Omental fat pad (tissue), 4 donors: ENCODE results near the gene SYTL2. TPM values are rescaled to one million over a fixed set of nuclear protein-coding genes. Genes with fewer than 3 reads are reported as not detected.

ENCODE experiments used
- ATAC-seq: fragments of 150-250 bp; one replicate; pipeline ENCODE4 v1.9.1; 2016; ENCODE audit warnings: mild to moderate bottlenecking, moderate library complexity; ENCODE audit not compliant: low FRiP score
- DNase-seq: peaks from one replicate; pipeline ENCODE4 v3.0.0-alpha.2; 2019; ENCODE audit warnings: low spot score
- CTCF ChIP-seq, 3 donors: fragments of 450-650 bp; IDR thresholded peaks; one replicate each; pipeline ENCODE4 v1.5.1; 2016 to 2017; ENCODE audit warnings: antibody characterized with exemption in 3 of 3, mild to moderate bottlenecking in 3 of 3, moderate library complexity in 2 of 3
- total RNA-seq, 4 donors: library from RNA; depleted of rRNA; stranded (reverse); fragments of >200 nt; gene quantifications; one replicate each; pipeline ENCODE4 v1.1.0, GENCODE V29; 2016

Gene SYTL2
- total RNA-seq, 4 donors from 2014 or later: 14.3 to 33.9 (median 17.8) TPM

DNA sequence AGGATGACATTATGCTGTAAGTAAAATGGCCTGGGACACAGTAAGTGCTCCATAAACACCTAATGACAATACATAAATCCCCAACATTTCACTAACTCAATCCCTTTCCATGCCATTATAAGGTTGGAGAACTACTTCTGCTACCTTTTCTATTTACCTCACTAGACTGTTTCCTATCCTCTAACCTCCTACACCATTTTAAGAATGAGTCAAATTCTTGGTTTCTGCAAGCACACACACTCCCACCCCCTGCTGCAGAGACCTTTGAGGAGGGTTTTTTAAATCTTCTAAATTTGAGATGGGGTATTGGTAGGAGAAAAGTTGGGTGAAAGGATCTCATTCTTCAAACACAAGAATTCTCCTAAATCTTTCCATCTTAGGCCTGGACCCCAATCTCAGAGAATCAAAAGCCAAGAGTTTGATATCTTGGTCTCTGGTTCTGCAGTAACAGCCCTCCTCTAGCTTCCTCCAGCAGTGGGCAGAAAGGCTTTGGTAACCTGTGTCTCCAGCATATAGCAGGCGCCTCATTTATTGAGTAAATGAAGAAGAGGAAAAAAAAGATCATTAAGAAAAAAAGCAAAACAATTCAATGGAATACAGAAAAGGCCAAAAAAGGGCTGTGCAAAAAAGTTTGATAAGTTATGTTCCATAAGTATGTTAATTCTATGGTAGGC is 42.3 kb downstream of the SYTL2 start:
- no peak for TF ChIP-seq CTCF (IDR thresholded peaks at IDR 0.05)
- ATAC-seq (no peak), DNase-seq (no peak)

DNA sequence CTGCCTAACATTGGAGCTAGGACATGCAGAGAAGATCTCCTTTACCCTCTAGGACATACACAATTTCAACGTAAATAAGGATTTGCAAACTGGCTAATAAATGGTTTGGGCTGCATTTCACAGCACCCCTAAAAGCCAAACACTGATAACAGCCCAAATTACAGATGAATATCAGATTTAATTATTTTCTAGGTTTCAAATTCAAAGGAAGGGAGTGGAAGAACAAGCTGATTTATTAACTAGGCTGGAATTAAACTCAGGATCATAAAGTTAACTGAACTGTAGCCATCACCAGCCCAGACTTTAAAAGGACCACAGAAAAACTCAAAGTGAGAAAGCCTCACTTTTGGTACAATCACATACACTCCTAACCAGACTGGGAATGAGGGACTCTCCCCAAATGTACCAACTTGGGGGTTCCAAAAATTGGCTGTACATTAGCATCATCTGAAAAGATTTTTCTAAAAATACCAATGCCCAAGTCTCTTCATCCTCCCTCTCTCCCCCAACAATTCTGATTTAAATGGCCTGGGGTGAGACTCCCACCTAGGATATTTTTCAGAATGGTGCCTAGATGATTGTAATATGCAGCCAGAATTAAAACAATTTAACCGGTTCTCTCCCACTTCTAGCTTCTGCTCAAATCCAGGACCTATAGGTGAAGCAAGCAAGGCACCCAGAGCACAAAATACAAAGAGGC is 43.5 kb downstream of the SYTL2 start:
- no peak for TF ChIP-seq CTCF (IDR thresholded peaks at IDR 0.05)
- ATAC-seq (no peak), DNase-seq (no peak)

- no peak for DNase-seq
- no peak for TF ChIP-seq CTCF (IDR thresholded peaks at IDR 0.05)
- ATAC-seq: no peak
Measured at GRCh38 chr11:85766721-85767161, 44.2 kb downstream of the SYTL2 start.

DNA sequence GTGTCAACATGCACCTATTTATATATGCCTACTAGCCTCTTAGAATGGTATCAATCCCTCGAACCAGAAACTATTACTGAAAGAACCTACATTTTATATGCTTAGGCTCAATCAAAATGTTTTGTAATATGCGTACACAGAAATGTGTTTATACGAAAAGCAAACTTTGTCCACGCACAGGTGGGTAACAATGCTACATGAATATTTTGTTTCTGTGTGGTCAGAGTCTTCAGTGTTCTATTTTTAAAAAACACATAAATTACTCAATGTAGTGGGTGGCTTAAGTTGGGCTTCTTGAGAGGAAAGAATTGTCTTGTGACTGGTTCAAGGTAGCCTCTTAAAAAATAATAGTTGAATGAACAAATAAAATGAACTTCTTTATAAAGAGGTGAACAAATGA is 46.1 kb downstream of the SYTL2 start:
- no peak for TF ChIP-seq CTCF (IDR thresholded peaks at IDR 0.05)
- ATAC-seq (no peak), DNase-seq (no peak)

GRCh38 chr11:85762226-85762625 is 48.7 kb downstream of the SYTL2 start:
- DNase-seq (no peak), ATAC-seq (no peak)
- TF ChIP-seq CTCF (IDR thresholded peaks at IDR 0.05): no peak

- DNase-seq (no peak), ATAC-seq (no peak)
Measured at GRCh38 chr11:85759915-85760314, 51.0 kb downstream of the SYTL2 start.

More at GRCh38 chr11:85759915-85760314, 51.0 kb downstream of the SYTL2 start:
- no peak for TF ChIP-seq CTCF (IDR thresholded peaks at IDR 0.05)
